Measurements from ENCODE around the gene MCF2L2. TPM values are rescaled to one million over a fixed set of nuclear protein-coding genes. Genes with fewer than 3 reads are reported as not detected.

MCF2L2 gene
- total RNA-seq, 2 donors from 2014 or later, result 3.0 to 3.3 TPM

DNA sequence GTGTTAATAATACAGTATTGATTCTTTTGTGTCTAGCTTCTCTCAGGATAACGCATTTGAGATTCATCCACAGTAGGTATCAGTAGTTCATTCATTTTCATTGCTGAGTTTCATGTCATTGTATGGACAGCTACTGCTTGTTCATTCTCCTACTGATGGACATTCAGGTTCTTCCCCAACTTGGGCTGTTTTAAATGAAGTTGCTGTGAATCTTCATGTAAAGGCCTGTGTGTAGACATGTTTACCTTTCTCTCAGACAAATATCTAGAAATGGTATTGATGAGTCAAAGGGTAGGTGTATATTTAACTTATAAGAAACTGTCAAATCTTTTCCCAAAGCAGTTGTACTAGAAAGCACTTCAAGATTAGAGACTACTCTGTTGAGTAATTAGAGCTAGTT is 26.7 kb downstream of the MCF2L2 start:
- Mint-ChIP-seq H3K4me3 (no peak overlapping the region), H3K27me3 (peaks cover 0 to 3% of the 10 kb centered on the region in 2 donors), H3K27ac (no peak overlapping the region), H3K36me3 (no peaks in the 10 kb centered on the region), H3K4me1 (ENCODE audit: low read depth in 2 of 2) (peaks cover 5 to 9% of the 10 kb centered on the region in 2 donors), H3K9me3 (no peaks in the 10 kb centered on the region)
- ATAC-seq (no peak), DNase-seq (ENCODE audit: low spot score) (no peak)

DNA sequence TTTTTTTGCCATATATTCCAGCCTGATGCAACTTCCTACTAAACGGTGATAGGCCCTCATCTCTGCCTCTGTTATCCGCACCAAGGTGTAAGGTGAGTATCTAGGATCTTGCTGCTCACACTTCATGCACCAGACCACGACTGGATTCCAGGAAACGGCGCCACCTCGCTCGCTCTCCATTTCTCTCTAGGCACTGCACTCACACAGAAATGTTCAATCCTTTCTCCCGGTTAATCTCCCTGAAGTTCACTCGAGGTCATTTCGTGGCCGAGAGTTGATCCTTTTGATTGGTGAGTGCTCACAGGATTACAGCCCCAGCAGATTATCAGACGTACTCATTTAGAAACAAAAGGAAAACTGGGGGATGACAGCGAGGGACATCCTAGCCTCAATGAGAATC is 28.1 kb downstream of the MCF2L2 start:
- no peak overlapping the region for H3K27ac Mint-ChIP-seq
- DNase-seq (ENCODE audit: low spot score) (no peak), ATAC-seq (no peak)
- H3K36me3 Mint-ChIP-seq, result no peaks in the 10 kb centered on the region
- peaks cover 0 to 3% of the 10 kb centered on the region in 2 donors for H3K27me3 Mint-ChIP-seq
- no peak overlapping the region for H3K4me3 Mint-ChIP-seq
- peaks cover 5 to 9% of the 10 kb centered on the region in 2 donors for H3K4me1 Mint-ChIP-seq (ENCODE audit: low read depth in 2 of 2)
- no peaks in the 10 kb centered on the region for H3K9me3 Mint-ChIP-seq

DNA sequence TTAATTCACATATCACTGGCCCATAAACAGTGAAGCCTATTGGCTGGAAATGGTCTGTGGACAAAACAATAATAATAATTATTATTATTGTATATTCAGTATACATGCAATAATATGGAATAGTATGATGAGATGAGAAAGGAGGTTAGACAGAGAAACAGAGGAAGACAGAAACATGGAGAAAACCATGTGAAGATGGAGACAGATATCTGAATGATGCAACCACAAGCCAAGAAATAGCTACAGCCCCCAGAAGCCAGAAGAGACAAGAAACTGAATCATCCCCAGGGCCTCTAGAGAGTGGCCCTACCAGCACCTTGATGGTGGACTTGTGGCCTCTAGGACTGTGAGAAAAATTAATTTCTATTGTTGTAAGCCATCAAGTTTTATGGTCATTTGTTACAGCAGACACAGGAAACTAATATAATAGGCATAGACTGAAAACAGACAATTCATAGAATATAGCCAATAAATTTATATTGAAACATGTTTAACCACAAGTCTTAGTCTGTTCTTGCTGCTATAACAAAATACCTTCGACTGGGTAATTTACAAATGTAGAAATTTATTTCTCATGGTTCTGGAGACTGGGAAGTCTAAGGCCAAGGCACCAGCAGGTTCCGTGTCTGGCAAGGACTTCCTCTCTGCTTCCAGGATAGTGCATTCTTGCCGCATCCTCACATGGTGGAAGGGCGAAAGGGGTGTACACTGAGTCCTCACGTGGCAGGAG is 31.6 kb downstream of the MCF2L2 start:
- no peaks in the 10 kb centered on the region for H3K4me1 Mint-ChIP-seq (ENCODE audit: low read depth in 2 of 2)
- ATAC-seq, result no peak
- H3K27me3 Mint-ChIP-seq, result no peaks in the 10 kb centered on the region
- H3K36me3 Mint-ChIP-seq, result no peaks in the 10 kb centered on the region
- no peak overlapping the region for H3K27ac Mint-ChIP-seq
- no peak overlapping the region for H3K4me3 Mint-ChIP-seq
- H3K9me3 Mint-ChIP-seq, result no peaks in the 10 kb centered on the region
- no peak for DNase-seq (ENCODE audit: low spot score)

DNA sequence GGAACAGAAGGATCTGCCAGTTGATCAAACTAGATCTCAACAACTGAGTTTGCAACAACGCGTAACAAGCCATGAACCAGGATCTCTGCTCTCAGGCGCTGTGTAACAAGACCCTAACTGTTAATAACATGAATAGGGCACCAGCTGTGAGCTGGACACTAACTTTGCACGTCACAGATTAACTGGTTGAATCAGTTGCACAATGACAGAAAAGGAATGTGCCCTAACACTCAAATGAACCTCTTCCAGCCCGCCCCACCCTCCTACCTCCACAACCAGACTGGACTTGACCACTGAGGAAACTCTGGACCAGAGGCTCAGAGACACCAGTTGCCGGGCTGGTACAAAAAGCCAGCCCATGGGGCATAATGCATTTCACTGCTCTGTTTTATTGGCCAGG is 34.3 kb downstream of the MCF2L2 start:
- DNase-seq (ENCODE audit: low spot score), result no peak
- H3K27me3 Mint-ChIP-seq, result no peaks in the 10 kb centered on the region
- no peaks in the 10 kb centered on the region for H3K36me3 Mint-ChIP-seq
- H3K4me1 Mint-ChIP-seq (ENCODE audit: low read depth in 2 of 2), result no peaks in the 10 kb centered on the region
- H3K9me3 Mint-ChIP-seq, result no peaks in the 10 kb centered on the region
- H3K27ac Mint-ChIP-seq, result no peak overlapping the region
- no peak for ATAC-seq
- no peak overlapping the region for H3K4me3 Mint-ChIP-seq

DNA sequence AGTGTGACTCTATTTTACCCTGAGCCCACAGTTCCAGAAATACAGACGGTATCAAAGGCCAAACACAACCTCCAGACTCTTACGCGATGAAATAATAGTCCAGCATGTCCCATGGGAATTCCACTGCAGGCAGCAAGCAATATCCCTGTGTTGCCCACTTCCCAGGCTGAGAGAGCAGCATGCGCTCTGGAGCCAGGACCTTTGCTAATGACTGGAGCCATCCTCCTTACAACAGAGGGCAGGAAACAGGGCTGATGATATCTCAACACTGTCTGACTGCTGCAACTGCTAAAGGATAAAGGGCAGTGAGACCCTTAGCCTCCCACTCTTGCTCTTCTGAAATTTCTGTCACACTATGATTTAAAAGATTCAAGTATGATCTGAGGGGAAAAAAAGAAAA is 34.8 kb downstream of the MCF2L2 start:
- Mint-ChIP-seq H3K27ac (no peak overlapping the region), H3K36me3 (no peaks in the 10 kb centered on the region), H3K9me3 (no peaks in the 10 kb centered on the region), H3K4me1 (ENCODE audit: low read depth in 2 of 2) (no peaks in the 10 kb centered on the region), H3K27me3 (no peaks in the 10 kb centered on the region), H3K4me3 (no peak overlapping the region)
- DNase-seq (ENCODE audit: low spot score) (no peak), ATAC-seq (no peak)

DNA sequence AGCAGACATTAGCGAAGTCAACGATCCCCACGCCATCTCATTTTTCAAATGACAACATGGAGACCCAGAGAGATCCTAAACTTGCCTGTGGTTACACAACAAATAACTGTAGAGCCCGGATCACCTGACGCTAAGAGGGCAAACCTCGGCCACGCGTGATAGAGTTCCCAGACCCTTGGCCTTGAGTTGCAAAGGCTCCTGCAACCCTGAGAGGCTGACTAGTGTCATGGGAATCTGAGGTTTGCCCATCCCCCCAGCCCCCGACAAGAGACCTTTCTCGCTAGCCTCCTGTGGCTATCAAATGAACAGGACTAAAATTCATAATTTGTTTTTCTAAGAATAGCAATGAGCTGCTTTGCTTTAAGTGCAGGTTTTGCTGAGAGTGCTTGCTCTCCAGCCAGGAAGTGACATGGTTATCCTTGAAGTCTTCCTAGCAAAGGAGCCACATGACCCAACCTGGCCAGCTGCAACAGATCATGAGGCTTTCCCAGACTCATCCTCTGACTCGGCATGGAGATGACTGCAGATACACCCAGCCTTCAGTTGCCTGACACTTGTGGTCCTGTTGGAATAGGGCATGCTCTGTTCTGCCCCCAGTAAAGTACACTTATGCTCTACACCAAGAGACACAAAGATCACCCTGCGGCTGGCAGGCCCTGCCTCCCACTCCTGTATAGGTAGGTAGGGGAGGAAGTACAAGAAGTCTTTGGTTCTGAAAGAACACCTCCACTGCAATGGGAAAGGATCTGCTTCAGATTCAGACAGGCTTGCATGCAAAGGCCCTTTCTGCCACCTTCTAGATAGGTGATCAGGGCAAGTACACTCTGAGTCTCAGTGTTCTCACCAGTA is 36.0 kb downstream of the MCF2L2 start:
- no peak overlapping the region for H3K27ac Mint-ChIP-seq
- DNase-seq (ENCODE audit: low spot score) (no peak), ATAC-seq (no peak)
- H3K27me3 Mint-ChIP-seq, result no peaks in the 10 kb centered on the region
- no peaks in the 10 kb centered on the region for H3K4me1 Mint-ChIP-seq (ENCODE audit: low read depth in 2 of 2)
- no peaks in the 10 kb centered on the region for H3K9me3 Mint-ChIP-seq
- H3K36me3 Mint-ChIP-seq, result no peaks in the 10 kb centered on the region
- no peak overlapping the region for H3K4me3 Mint-ChIP-seq

DNA sequence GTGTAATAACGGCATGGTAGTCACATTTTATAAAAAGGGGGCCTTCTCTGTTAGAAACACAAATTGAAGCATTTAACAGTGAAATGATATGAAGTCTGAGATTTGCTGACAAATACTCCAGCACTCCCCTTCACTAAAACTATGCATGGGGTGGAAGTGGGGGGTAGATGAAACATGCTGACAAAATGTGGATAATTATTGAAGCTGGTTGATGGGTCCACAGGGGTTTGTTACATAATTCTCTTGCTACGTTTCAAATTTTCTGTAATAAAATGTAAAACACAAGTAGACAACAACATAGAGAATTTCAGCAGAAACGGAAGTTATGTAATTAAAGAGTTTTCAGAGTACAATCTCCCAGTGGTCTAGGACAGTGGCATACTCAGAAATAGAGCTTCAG is 37.0 kb downstream of the MCF2L2 start:
- Mint-ChIP-seq H3K27ac (no peak overlapping the region), H3K4me3 (no peak overlapping the region), H3K36me3 (no peaks in the 10 kb centered on the region), H3K9me3 (no peaks in the 10 kb centered on the region), H3K27me3 (no peaks in the 10 kb centered on the region), H3K4me1 (ENCODE audit: low read depth in 2 of 2) (no peaks in the 10 kb centered on the region)
- no peak for DNase-seq (ENCODE audit: low spot score)
- ATAC-seq, result no peak

DNA sequence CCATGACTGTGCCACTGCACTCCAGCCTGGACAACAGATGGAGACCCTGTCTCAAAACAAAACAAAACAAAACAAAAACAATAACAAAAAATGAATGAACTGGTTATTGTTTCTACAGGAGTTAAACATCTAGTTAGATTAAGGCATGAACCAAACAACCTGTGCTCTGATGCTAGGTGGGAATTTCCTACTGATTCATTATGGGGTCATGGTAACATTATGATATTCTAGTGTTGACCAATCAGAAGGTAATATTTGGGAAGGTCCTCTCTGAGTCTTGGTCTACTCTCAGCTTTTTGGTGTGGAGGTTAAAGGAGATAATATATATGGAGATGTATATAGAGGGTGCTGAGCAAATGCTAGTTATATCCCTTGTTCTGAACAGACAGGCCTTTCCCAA is 37.6 kb downstream of the MCF2L2 start:
- ATAC-seq (peak in 1 of 2 donors; percentile 15), DNase-seq (ENCODE audit: low spot score) (no peak)
- peaks cover under 1 to 2% of the 10 kb centered on the region in 2 donors for H3K4me1 Mint-ChIP-seq (ENCODE audit: low read depth in 2 of 2)
- peaks cover under 1 to 3% of the 10 kb centered on the region in 2 donors for H3K27me3 Mint-ChIP-seq
- H3K36me3 Mint-ChIP-seq, result no peaks in the 10 kb centered on the region
- no peak overlapping the region for H3K4me3 Mint-ChIP-seq
- H3K27ac Mint-ChIP-seq, result no peak overlapping the region
- no peaks in the 10 kb centered on the region for H3K9me3 Mint-ChIP-seq

DNA sequence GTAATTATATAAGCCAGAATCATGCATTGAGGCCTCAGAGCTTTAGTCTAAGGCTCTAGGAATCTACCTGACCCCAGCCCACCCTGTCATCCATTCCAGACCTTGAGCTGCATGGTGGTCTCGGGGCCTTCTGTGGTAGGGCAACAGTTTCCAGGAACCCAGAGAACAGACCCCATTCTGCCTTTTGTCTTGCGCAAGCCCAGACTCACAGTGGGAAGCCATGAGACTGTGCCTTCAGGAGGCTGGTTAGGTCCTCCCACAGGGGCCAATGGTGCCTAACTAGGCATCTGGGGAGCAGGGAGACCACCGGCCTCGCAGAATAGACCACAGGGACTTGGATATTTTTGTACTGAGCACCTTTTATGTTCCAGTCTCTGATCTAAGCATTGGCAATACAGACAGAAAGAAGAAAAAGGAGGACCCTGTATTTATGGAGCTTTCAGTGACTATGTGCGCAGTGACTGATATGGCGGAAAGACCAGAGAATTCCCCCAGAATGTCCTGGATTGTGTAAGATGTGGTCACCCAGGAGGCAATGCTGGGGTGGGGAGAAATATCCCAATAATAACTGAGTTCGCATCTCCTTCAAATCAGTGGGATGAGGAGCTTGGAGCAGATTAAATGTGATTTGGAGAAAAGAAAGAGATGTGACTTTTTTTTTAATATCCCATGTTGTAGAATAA is 40.1 kb downstream of the MCF2L2 start:
- Mint-ChIP-seq H3K9me3 (no peaks in the 10 kb centered on the region), H3K4me1 (ENCODE audit: low read depth in 2 of 2) (peaks cover 2 to 4% of the 10 kb centered on the region in 2 donors), H3K36me3 (no peaks in the 10 kb centered on the region), H3K27me3 (peaks cover 4 to 6% of the 10 kb centered on the region in 2 donors), H3K27ac (no peak overlapping the region), H3K4me3 (no peak overlapping the region)
- no peak for DNase-seq (ENCODE audit: low spot score)
- no peak for ATAC-seq

DNA sequence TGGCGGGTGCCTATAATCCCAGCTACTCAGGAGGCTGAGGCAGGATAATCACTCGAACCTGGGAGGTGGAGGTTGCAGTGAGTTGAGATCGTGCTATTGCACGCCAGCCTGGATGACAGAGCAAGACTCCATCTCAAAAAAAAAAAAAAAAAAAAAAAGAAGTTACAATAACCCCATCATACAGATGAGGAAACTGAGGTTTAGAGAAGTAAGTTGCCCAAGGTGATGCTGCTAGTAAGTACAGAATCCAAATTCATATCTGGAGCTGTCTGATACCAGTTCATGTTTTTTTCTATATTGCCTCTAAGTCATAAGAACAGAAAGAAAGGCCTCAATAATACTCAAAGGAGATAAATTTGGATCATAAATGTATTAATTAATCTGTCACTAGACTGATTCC is 40.6 kb downstream of the MCF2L2 start:
- ATAC-seq, result no peak
- peaks cover 2 to 4% of the 10 kb centered on the region in 2 donors for H3K4me1 Mint-ChIP-seq (ENCODE audit: low read depth in 2 of 2)
- no peak overlapping the region for H3K27ac Mint-ChIP-seq

DNA sequence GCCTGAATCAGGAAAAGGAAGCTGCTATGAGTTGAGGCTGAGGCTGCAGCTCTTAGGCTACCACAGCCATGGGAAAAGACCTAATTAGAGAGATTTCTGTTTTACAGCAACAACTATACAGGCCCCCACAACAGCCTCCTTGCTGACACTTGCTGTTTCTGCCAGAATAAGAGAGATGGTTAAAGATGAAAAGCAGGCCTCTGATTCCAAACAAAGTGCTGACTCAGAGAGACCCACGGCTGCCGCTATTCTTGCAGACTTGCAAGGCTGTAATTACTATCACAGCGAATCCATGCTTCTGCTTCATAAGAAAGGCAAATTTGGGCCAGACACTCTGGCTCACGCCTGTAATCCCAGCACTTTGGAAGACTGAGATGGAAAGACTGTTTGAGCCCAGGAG is 41.8 kb downstream of the MCF2L2 start:
- Mint-ChIP-seq H3K27ac (no peak overlapping the region), H3K36me3 (no peaks in the 10 kb centered on the region), H3K4me3 (no peak overlapping the region), H3K4me1 (ENCODE audit: low read depth in 2 of 2) (peaks cover 2 to 4% of the 10 kb centered on the region in 2 donors), H3K9me3 (no peaks in the 10 kb centered on the region), H3K27me3 (peaks cover 4 to 6% of the 10 kb centered on the region in 2 donors)
- DNase-seq (ENCODE audit: low spot score) (no peak), ATAC-seq (no peak)

More for the DNA sequence above, 40.6 kb downstream of the MCF2L2 start:
- peaks cover 4 to 6% of the 10 kb centered on the region in 2 donors for H3K27me3 Mint-ChIP-seq
- DNase-seq (ENCODE audit: low spot score), result no peak
- no peaks in the 10 kb centered on the region for H3K9me3 Mint-ChIP-seq
- H3K4me3 Mint-ChIP-seq, result no peak overlapping the region
- no peaks in the 10 kb centered on the region for H3K36me3 Mint-ChIP-seq

DNA sequence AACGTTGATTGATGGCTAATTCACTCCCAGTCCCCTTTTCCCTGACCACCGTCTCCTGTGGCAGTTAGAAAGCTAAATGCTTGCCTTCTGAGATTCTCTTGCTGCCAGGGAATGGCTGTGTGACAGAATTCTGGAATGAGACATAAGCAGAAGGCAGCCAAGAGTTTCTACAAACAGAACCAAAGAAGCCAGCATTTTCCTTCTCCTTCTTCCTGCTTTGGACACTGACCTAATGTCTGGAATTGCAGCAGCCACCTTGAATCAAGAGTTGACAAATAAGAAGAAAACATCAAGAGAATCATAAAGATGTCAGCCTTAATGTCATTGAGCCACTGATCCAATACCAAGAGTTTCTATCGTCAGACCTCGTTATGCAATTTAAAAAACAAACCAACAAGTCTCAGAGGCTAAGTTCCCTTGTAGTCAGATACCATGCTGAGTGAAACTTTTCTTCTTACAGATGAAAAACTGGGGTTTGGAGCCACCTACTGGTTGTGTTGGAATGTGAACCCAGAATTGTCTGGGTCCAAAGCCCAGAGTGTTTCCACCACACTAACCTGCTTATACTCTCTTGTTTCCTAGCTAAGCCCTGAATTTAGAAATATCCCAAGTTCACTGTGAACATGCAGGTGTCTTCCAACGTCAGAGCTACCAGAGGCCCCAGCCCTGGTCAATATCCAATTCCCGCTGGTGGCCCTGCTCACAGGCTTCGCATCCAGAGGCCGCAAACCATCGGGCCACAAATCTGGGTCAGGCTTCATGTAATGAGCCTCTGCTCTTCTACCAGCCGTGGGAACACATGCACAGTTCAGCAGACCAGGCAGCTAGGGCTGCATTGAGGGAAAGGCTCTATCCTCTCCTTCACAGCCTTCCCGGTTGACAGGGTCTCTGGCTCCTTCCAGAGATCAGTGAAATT is 42.5 kb downstream of the MCF2L2 start:
- peak; percentile 71 to 74 for ATAC-seq
- Mint-ChIP-seq H3K36me3 (no peaks in the 10 kb centered on the region), H3K27ac (no peak overlapping the region)

DNA sequence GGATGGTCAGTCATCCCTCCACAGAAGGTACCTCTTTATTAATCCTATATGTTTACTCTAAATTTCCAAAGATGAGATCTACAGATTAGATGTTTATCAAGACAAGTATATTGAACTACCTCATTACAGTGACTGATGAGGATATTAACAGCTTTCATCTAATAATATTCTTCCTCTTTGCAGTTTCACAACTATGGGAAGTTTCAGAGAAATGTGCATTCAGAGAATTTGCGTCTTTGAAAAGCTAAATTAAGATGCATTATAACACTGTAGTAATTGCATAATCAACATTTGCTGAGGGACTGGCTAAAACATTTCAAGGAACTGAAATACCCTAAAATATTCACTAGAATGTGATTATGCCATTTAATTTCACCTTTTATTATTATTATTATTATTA is 46.7 kb downstream of the MCF2L2 start:
- no peak overlapping the region for H3K4me3 Mint-ChIP-seq
- H3K4me1 Mint-ChIP-seq (ENCODE audit: low read depth in 2 of 2), result peaks cover 8 to 10% of the 10 kb centered on the region in 2 donors
- no peak overlapping the region for H3K27ac Mint-ChIP-seq
- H3K9me3 Mint-ChIP-seq, result no peaks in the 10 kb centered on the region
- H3K27me3 Mint-ChIP-seq, result peaks cover 4 to 6% of the 10 kb centered on the region in 2 donors
- H3K36me3 Mint-ChIP-seq, result no peaks in the 10 kb centered on the region
- ATAC-seq (no peak), DNase-seq (ENCODE audit: low spot score) (no peak)

More for the DNA sequence above, 42.5 kb downstream of the MCF2L2 start:
- no peaks in the 10 kb centered on the region for H3K9me3 Mint-ChIP-seq
- H3K4me1 Mint-ChIP-seq (ENCODE audit: low read depth in 2 of 2), result peaks cover 2 to 4% of the 10 kb centered on the region in 2 donors
- no peak overlapping the region for H3K4me3 Mint-ChIP-seq
- DNase-seq (ENCODE audit: low spot score), result peak; percentile 67
- peaks cover 4 to 6% of the 10 kb centered on the region in 2 donors for H3K27me3 Mint-ChIP-seq
